GM19023 (cell line): ENCODE data around the gene TMC2.
"Not testable (repeated sequence)": the region's sequence is repeated elsewhere in the genome, so short reads cannot be mapped to it uniquely, and the experiment has no call there.

ENCODE experiments used
- ATAC-seq: cut with Tn5 transposase; IDR thresholded peaks from one replicate; pipeline ENCODE4 v1.9.1; 2021; ENCODE audit warnings: mild to moderate bottlenecking, moderate library complexity; ENCODE audit not compliant: unreplicated experiment

Gene TMC2

GRCh38 chr20:2536560-2536986, at the start of gene TMC2:
Gene TMC2, plus strand, starts transcription at chr20:2536573. Its CDS starts 49 bp downstream, at chr20:2536622.
- no peak for ATAC-seq

GRCh38 chr20:2502808-2503384, 33.5 kb upstream of the TMC2 start:
- not testable (repeated sequence) for ATAC-seq

GRCh38 chr20:2504803-2505202, 31.6 kb upstream of the TMC2 start:
- ATAC-seq = not testable (repeated sequence)

- ATAC-seq = not testable (repeated sequence)
These were observed 29.9 kb upstream of the TMC2 start for GRCh38 chr20:2506426-2506825.

- ATAC-seq = no peak
These were observed 28.9 kb upstream of the TMC2 start for GRCh38 chr20:2507464-2507863.

GRCh38 chr20:2507875-2508630, 28.3 kb upstream of the TMC2 start:
- ATAC-seq = no peak

- ATAC-seq = peak; percentile 94
These were observed 27.5 kb upstream of the TMC2 start, which contains the start of gene ZNF343 for GRCh38 chr20:2508631-2509467. Gene ZNF343, minus strand, starts transcription at chr20:2508915. Its CDS starts 15,020 bp downstream, at chr20:2493895.

GRCh38 chr20:2509468-2509781, 26.9 kb upstream of the TMC2 start:
- ATAC-seq = no peak

- no peak for ATAC-seq
These were observed 26.6 kb upstream of the TMC2 start for GRCh38 chr20:2509794-2510193.

GRCh38 chr20:2515203-2515602, 21.2 kb upstream of the TMC2 start:
- no peak for ATAC-seq

- no peak for ATAC-seq
These were observed 20.0 kb upstream of the TMC2 start for GRCh38 chr20:2516399-2516798.

GRCh38 chr20:2518096-2518495, 18.3 kb upstream of the TMC2 start:
- no peak for ATAC-seq

- no peak for ATAC-seq
These were observed 17.8 kb upstream of the TMC2 start for GRCh38 chr20:2518558-2518957.

- no peak for ATAC-seq
These were observed 17.1 kb upstream of the TMC2 start for GRCh38 chr20:2519115-2519809.

- no peak for ATAC-seq
These were observed 15.8 kb upstream of the TMC2 start for GRCh38 chr20:2520617-2521016.

- ATAC-seq = no peak
These were observed 14.7 kb upstream of the TMC2 start for GRCh38 chr20:2521369-2522305.

- not testable (repeated sequence) for ATAC-seq
These were observed 13.4 kb upstream of the TMC2 start for GRCh38 chr20:2522826-2523429.

- peak; percentile 65 for ATAC-seq
These were observed 12.3 kb upstream of the TMC2 start for GRCh38 chr20:2523919-2524708.
